ENCODE results near the gene FAM219A. TPM values are rescaled to one million over a fixed set of nuclear protein-coding genes. Genes with fewer than 3 reads are reported as not detected.

FAM219A gene
- total RNA-seq, 1 experiment from 2014 or later = 11.6 TPM

DNA sequence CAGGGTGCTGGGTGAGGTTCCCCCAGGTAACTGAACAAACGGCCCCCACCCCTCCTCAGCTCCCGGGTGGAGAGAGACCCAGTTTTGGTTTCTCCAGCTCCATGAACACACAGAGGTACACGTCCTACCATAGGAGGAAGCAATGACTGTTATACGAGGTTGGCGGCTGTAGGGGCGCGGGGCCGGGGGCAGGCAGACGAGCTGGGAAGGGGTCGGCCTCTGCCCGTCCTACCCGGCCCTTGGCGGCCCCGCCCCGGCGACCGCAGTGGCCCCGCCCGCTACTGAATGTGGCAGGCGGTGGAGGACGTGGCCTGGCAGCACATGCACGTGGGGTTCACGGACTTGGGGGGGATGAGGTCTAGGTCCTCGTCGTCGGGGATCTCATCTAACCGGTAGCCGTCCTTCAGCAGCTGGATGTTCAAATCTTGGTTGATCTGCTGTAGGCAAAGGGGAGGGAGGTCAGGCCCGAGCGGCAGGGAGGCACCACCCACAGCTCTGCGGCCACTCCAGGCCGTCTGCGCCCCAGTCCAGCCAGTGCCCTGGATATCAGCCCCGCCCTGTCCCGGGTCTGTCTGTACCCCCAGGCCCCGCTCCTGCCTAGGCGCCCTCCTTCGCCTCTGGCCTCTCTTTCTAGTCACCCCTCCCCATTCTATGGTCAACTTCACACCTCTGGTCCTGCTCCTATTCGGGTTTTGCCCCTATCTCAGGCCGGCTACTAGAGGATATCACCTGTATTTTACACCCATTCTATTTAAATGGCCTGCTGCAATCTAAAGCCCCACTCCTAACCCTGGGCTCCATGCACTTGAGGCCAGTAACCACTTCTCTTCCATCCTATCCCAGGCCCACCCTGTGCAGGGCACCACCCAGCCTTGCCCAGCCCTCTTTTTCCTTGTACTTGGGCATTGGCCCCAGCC, 57.4 kb downstream of the FAM219A start:
- DNase-seq (ENCODE audit: low spot score) = no peak

DNA sequence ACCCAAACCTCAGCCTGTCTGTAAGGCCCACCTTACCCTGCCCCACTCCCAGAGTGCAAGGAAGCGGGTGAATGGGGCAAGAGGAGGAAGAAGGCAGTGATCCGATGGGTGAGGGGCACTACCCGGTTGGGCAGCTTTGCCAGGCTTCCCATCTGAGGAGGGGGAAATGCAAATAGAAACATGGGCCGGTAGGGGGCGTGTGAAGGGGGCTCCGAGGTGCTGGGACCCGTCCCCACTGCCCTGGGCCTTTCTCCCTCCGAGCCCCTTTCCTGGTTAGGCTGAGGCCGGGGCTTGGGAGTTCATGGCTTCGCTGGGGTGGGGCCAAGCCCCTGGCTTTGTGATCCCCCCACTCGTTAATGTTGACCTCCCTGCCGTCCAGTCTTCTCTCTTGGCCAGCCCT, 58.1 kb downstream of the FAM219A start:
- DNase-seq (ENCODE audit: low spot score) = no peak

DNA sequence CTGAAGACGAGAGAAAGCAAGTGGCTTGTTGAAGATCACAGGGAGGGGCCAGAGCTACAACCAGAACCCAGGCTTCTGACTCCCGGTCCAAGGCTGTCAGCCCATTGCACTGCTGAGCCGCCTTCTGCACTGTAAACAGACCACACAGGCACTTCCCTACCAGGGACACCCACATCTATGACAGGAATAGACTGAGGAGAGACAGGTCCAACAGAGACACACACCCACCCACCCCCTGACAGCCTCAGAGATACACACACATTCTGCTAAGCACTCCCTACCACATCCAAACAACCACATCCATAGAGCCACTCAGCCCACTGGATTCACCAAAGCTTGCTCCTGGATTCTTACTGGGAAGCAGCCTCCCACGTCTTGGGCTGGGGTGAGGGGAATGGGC, 58.6 kb downstream of the FAM219A start:
- DNase-seq (ENCODE audit: low spot score) = no peak

DNA sequence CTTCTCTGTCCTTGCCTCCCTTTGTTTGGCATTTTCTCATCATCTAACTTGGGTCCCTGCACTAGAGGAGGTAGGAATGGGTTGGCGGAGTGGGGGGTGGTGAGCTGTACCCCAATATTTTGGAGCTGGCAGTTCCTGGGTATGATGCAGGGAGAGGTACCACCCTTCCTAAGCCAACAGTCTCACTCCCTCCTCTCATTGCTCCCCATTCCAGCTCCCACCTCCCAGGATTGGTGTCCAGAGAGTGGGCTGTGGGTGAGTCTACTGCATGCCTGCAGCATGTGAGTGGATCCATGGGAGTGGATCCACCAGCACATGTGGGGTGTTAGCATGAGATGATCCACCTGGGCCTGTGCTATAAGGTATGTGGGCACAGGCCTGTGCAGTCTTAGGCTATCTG, 59.5 kb downstream of the FAM219A start:
- DNase-seq (ENCODE audit: low spot score) = no peak

DNA sequence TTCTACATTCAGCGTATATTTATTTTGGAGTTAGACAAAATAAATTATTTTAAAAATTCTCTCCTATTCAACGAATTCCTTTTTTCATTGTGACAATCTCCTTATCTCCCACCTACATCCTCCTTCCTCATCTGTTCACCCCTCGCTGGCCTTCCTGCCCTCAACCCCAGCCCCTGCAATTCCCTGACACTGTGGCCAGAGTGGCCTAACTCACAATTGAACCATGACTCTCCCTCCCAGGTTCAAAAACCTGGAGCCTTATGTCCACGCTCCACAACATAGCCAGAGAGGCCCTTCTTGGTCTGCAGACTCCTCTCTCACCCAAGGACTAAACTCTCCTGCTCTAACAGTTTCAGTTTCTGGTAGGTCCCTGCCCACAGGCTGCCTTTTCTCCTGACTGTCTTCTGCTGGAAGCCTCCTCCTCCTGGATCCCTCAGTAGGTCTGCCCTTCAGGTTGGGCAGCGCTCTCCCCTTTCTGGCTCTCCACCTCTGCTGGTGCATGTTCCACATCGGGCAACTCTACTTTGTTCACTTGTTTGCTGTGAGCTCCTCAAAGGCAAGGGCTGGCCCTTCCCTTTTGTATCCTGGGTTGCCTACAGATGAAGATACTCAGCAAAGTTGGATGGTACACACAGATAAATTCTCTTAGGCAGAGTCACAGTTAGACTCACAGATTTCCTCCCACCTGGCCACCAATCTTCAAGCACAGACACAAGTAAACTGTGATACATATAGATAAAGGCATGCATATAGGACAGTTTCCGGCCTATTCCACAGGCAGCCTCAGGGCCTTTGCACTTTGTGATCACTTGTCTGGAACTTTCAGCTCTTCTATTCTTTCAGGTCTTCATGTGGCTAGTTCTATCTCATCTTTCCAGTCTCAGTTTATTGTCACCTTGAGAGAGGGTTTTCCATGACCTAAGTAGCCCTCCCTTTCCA, 61.8 kb downstream of the FAM219A start:
- no peak for DNase-seq (ENCODE audit: low spot score)

DNA sequence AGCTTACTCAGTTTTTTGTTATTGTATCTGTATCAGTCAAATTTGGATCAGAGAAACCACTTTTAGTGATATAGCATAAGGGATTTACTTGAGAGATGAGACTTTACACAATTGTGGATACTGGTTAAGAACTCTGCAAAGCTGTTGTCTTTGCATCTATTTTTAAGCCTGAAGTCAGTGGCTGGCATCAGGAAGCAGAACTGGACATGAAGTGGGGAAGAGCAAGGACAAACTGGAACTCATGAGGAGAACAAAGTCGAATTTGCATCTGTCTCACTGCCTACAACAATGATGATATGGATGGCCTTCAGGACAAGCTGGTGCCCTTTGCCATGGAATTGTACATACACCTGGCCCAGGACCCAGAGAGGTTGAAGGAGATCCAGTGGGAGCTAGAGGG, 65.9 kb downstream of the FAM219A start:
- DNase-seq (ENCODE audit: low spot score) = no peak

DNA sequence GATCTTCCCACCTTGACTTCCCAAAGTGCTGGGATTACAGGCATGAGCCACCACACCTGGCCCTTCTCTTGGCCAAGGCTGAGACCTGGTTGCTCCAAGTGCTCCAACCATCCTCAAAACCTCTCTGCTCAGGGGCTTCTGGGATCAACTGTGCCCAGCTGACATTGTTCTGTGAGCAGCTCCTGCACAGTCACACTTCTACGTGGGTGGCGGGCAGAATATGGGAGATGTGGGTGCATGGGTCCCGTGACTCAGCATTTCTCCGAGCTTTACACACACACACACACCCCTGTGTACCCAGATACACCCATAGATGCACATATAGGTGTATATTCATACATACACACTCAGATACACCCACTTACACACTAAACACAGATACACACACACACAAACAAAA, 71.1 kb downstream of the FAM219A start:
- DNase-seq (ENCODE audit: low spot score) = no peak

DNA sequence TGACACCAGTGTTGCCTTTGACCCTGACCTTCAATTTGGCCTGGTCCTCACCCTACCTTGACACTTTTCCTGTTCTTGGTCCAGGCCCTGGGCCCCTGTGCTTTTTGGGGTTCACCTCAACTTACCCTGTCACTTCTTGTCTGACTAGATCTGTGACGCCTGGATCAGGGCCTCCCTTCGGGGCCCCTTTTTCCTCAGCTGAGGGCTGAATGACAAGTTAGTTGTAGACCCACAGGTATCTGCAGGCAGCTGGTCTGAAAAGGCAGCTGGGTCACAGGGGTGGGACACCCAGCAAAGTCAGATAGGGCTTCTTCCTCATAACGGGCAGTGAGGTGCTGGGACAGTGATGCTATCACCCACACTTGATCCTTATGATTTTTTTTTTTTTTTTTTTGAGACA, 71.7 kb downstream of the FAM219A start:
- DNase-seq (ENCODE audit: low spot score) = no peak

DNA sequence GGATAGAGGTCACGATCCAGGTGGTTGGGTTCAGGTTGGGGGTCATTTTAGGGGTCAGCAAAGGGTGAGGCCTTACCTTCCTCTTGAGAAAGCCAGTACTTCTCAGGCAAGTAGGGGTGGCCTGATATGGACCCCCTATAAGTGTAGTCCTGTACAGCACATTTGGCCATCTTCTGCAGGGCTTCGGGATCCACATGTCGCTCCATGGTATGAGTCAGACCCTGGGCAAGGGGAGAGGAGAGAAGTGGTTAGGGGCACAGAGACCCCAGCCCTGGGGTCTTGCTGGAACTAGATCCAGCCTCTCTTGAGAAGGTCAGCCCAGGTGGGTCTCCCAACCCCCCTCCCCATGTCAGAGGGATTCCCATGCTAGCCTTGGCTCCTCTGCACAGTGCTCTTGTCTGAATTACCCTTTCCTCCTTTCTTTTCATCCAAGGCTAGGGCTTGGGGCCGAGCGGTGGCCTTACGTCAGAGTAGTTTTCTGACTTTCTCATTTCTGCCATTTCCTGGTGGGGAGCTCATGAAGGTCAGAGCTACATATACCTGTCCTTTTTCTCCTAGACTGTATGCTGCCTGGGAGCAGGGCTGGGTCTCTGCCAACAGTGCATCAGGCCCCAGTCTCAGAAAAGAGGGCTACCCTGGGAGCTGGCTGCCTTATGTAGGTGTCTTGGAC, 72.7 kb downstream of the FAM219A start:
- DNase-seq (ENCODE audit: low spot score) = no peak

GRCh38 chr9:34384368-34385165, 73.8 kb downstream of the FAM219A start:
- no peak for DNase-seq (ENCODE audit: low spot score)

GRCh38 chr9:34383904-34384303, 74.5 kb downstream of the FAM219A start:
- DNase-seq (ENCODE audit: low spot score) = no peak

DNA sequence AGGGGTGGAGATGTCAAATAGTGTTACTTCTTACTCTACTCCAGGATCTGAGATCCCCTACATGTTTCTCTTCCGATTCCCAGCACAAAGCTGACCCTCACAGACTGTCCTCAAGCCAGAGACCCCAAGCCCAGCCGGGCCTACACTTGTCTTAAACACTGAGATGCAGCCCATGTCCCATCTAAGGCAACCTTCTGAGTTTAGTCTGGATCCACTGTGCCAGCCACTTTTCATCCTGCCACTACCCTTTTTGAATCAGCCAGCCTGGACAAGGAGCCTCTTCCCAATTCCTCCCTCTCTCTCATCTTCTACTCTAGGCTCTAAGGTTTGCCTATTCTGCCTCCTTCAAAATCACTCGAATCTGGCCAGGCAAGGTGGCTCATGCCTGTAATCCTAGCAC, 75.5 kb downstream of the FAM219A start:
- no peak for DNase-seq (ENCODE audit: low spot score)

- no peak for DNase-seq (ENCODE audit: low spot score)
Measured at GRCh38 chr9:34382054-34382453, 76.3 kb downstream of the FAM219A start.

- DNase-seq (ENCODE audit: low spot score) = no peak
Measured at GRCh38 chr9:34381323-34381722, 77.0 kb downstream of the FAM219A start.

- DNase-seq (ENCODE audit: low spot score) = no peak
Measured at GRCh38 chr9:34380511-34381315, 77.7 kb downstream of the FAM219A start.

DNA sequence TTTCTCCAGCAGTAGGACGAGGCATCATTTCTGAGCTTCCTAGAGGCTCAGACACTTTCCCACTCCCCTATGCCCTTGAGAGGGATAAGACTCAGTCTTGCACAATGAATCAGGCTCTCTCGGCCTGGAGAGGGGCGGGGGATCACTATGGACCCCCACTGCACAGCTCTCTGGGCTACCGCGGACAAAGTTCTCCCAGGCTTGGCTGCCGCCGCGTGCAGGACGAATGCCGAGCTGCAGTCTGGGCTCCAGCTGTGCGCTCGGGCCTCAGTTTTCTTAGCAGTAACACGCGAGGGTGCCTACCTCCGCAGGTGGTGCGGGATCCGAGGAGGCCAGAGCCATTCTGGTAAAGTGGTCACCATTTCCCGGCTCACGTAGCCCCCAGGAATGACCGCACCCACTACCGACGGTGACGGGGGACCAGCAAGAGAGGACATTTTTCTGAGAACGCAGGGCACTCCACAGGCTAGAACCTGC, 78.3 kb downstream of the FAM219A start:
- no peak for DNase-seq (ENCODE audit: low spot score)

DNA sequence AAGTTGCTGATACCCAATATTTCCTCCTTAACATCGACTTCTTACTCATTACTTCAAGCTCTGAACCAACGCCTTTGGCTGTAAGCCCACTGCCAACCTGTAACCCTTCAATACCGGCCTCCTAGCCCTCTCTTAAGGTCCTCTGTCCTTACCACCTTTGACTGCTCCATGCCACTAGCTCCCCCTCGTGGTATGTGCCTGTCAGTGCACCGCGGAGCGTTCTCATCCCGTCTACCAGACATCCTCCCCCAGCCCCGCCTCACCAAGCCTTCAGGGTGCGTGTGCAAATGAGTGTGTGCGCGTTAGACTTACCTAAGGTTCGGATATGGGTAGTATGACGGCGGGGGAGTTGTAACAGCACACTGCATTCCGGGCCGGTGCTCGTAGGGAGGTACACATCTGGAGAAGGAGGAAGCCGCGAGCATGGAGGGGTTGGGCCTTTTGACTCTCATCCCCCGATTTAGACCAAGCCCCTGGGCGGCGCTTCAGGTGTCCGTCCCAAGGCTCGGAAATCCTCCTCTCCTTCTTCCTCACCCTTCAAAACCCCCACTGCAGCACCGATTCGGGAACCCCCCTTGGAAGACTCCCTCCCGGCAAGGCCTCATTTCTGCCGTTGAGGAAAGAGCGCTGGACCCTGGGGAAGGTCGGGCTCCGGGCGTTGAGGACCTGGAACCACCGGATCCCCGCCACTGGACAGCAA, 78.9 kb downstream of the FAM219A start:
- DNase-seq (ENCODE audit: low spot score) = peak; percentile 77

GRCh38 chr9:34378376-34379060, 79.9 kb downstream of the FAM219A start:
- DNase-seq (ENCODE audit: low spot score) = no peak

GRCh38 chr9:34377404-34377746, 81.0 kb downstream of the FAM219A start:
- no peak for DNase-seq (ENCODE audit: low spot score)
